HepG2 (cell line): ENCODE data around the gene TSEN54. TPM values are rescaled to one million over a fixed set of nuclear protein-coding genes. Genes with fewer than 3 reads are reported as not detected.

Experiments used
- CC2D1A ChIP-seq: sonication (generic); formaldehyde crosslinking; IDR thresholded peaks from 2 replicates; pipeline ENCODE4 v1.8.1; 2023; ENCODE audit warnings: mild to moderate bottlenecking, missing genetic modification reagents
- CEBPG ChIP-seq: IDR thresholded peaks from 2 replicates; pipeline ENCODE4 v1.6.1; 2016
- ETV5 ChIP-seq: IDR thresholded peaks from 2 replicates; pipeline ENCODE4 v1.6.1; 2018; ENCODE audit warnings: missing biosample characterization, missing genetic modification reagents, inconsistent platforms, borderline replicate concordance
- GPBP1L1 ChIP-seq: sonication (generic); formaldehyde crosslinking; IDR thresholded peaks from 2 replicates; pipeline ENCODE4 v1.5.0; 2020; ENCODE audit warnings: mild to moderate bottlenecking, missing genetic modification reagents
- MXD3 ChIP-seq: IDR thresholded peaks from 2 replicates; pipeline ENCODE4 v1.6.1; 2016; ENCODE audit warnings: mild to moderate bottlenecking, missing biosample characterization, missing genetic modification reagents
- PHF5A ChIP-seq: IDR thresholded peaks from one replicate; pipeline ENCODE4 v1.6.1; 2018; ENCODE audit warnings: low read depth, missing genetic modification reagents; ENCODE audit not compliant: unreplicated experiment
- RELA ChIP-seq: sonication (generic); formaldehyde crosslinking; IDR thresholded peaks from 2 replicates; pipeline ENCODE4 v1.4.0; 2020; ENCODE audit warnings: missing genetic modification reagents
- REST ChIP-seq, 2 experiments: IDR thresholded peaks; 2 replicates each; pipeline ENCODE4 v1.6.1; 2011 to 2012; ENCODE audit warnings: low read length in 2 of 2, borderline replicate concordance in 1 of 2, low read depth in 1 of 2, mild to moderate bottlenecking in 1 of 2, moderate library complexity in 1 of 2
- RNF2 ChIP-seq: fragments of 450-650 bp; conservative IDR thresholded peaks from 2 replicates; pipeline ENCODE4 v1.6.1; 2016; ENCODE audit warnings: low read depth
- SMC3 ChIP-seq: IDR thresholded peaks from 2 replicates; pipeline ENCODE4 v1.6.1; 2011; ENCODE audit warnings: low read length, improper control_type of control experiment
- TERF1 ChIP-seq: sonication (generic); formaldehyde crosslinking; IDR thresholded peaks from 2 replicates; pipeline ENCODE4 v1.8.0; 2022; ENCODE audit warnings: mild to moderate bottlenecking, missing genetic modification reagents, moderate library complexity
- TOE1 ChIP-seq: sonication (generic); formaldehyde crosslinking; IDR thresholded peaks from 2 replicates; pipeline ENCODE4 v1.4.0; 2020; ENCODE audit warnings: mild to moderate bottlenecking, missing genetic modification reagents
- ZBTB26 ChIP-seq: IDR thresholded peaks from 2 replicates; pipeline ENCODE4 v1.6.1; 2016; ENCODE audit warnings: missing compliant biosample characterization, missing genetic modification reagents, borderline replicate concordance
- ZBTB42 ChIP-seq: sonication (generic); formaldehyde crosslinking; IDR thresholded peaks from 2 replicates; pipeline ENCODE4 v1.5.0; 2020; ENCODE audit warnings: mild to moderate bottlenecking, missing genetic modification reagents
- ZMYM2 ChIP-seq: sonication (generic); formaldehyde crosslinking; IDR thresholded peaks from 2 replicates; pipeline ENCODE4 v1.8.0; 2022; ENCODE audit warnings: mild to moderate bottlenecking, missing genetic modification reagents
- ZNF121 ChIP-seq: sonication (generic); formaldehyde crosslinking; IDR thresholded peaks from 2 replicates; pipeline ENCODE4 v1.5.0; 2020; ENCODE audit warnings: mild to moderate bottlenecking, missing genetic modification reagents
- ZNF350 ChIP-seq: sonication (generic); formaldehyde crosslinking; IDR thresholded peaks from 2 replicates; pipeline ENCODE4 v1.4.0; 2020; ENCODE audit warnings: mild to moderate bottlenecking, low read depth, missing genetic modification reagents, borderline replicate concordance
- ZNF431 ChIP-seq: sonication (generic); formaldehyde crosslinking; IDR thresholded peaks from 2 replicates; pipeline ENCODE4 v1.9.0; 2022; ENCODE audit warnings: missing genetic modification reagents, low read depth, mild to moderate bottlenecking, borderline replicate concordance
- ZNF441 ChIP-seq: sonication (generic); formaldehyde crosslinking; IDR thresholded peaks from 2 replicates; pipeline ENCODE4 v1.7.0; 2021; ENCODE audit warnings: missing genetic modification reagents, borderline replicate concordance
- ZNF670 ChIP-seq: sonication (generic); formaldehyde crosslinking; IDR thresholded peaks from 2 replicates; pipeline ENCODE4 v1.8.0; 2022; ENCODE audit warnings: mild to moderate bottlenecking, missing genetic modification reagents, borderline replicate concordance
- polyA plus RNA-seq, 8 experiments: library from polyadenylated mRNA; depleted of rRNA in 3 of 8; stranded (reverse) in 7 of 8; unstranded in 1 of 8; fragments of >200 nt; fragmentation: Illumina TruSeq in 4 of 8; extraction: Trizol in 4 of 8; gene quantifications; 2 replicates each; pipeline versions ENCODE4 v1.2.1 to v1.2.3, GENCODE V29; 2011 to 2016; ENCODE audit warnings: low read depth in 4 of 8, missing spikeins in 1 of 8, mixed read lengths in 1 of 8; ENCODE audit not compliant: insufficient read depth in 1 of 8
- total RNA-seq, 5 experiments: library from RNA; depleted of rRNA; stranded (reverse); fragments of >200 nt; fragmentation: Illumina TruSeq; extraction: Trizol; gene quantifications; 2 replicates each; pipeline ENCODE4 v1.2.3, GENCODE V29; 2016; ENCODE audit warnings: low read depth in 1 of 5

The TSEN54 gene
- total and polyA plus RNA-seq, 2 of the 13 experiments (the other 11 are each of a cell fraction or from before 2014, with no cell fraction given) = 62.9 to 63.3 TPM

GRCh38 chr17:75525806-75526554, 9.7 kb downstream of the TSEN54 start (continued):
- no peak; the same call in none of the 2 replicates for TF ChIP-seq RNF2
- peak; percentile 16 for TF ChIP-seq ZNF441
- no peak for TF ChIP-seq TOE1 (CRISPR knock-in tag)
- 0 out of 2 replicates have a peak, but pooled peaks have one; percentile 8 for TF ChIP-seq RELA (CRISPR knock-in tag)
- TF ChIP-seq CEBPG (CRISPR knock-in tag) = no peak
- no peak for TF ChIP-seq ZMYM2
- TF ChIP-seq SMC3 = no peak
- TF ChIP-seq MXD3 (CRISPR knock-in tag) = peak; percentile 77; the same call in 1 of the 2 replicates
- TF ChIP-seq CC2D1A (CRISPR knock-in tag) = no peak
- no peak for TF ChIP-seq ZNF350 (CRISPR knock-in tag)
- no peak for TF ChIP-seq ZBTB42
- no peak for TF ChIP-seq REST (IDR thresholded peaks at IDR 0.05; ENCODE audit: borderline replicate concordance in 1 of 2, low read depth in 1 of 2, low read length in 2 of 2)
- peak; percentile 34; the same call in 1 of the 2 replicates for TF ChIP-seq ZNF431 (CRISPR knock-in tag)
- no peak for TF ChIP-seq ZNF670 (CRISPR knock-in tag)
- no peak for TF ChIP-seq TERF1 (CRISPR knock-in tag)
- TF ChIP-seq GPBP1L1 (CRISPR knock-in tag) = no peak
- TF ChIP-seq ZNF121 (CRISPR knock-in tag) = no peak; the same call in 1 of the 2 replicates
- no peak for TF ChIP-seq PHF5A
- no peak for TF ChIP-seq ZBTB26
- peak; percentile 57; the same call in 1 of the 2 replicates for TF ChIP-seq ETV5 (CRISPR knock-in tag)
